T-helper 1 cell treated with Interleukin-12 subunit alpha and Interleukin-12 subunit beta and Interleukin-4 antibody, amounts not matched to agents 30 ng/mL and 1 ng/mL, for 36 hours (primary cell): ENCODE results near the gene GPRASP1. TPM values are rescaled to one million over a fixed set of nuclear protein-coding genes. Genes with fewer than 3 reads are reported as not detected.

Experiments used
- intact Hi-C: fragments of 100-400 bp; cut with micrococcal nuclease; formaldehyde crosslinking; loops from one replicate; pipeline ENCODE4 v1.15.1; 2024
- total RNA-seq: library from RNA; stranded (reverse); gene quantifications from 2 replicates; pipeline ENCODE4 v1.2.3, GENCODE V29; 2022

GPRASP1 gene
- total RNA-seq, 1 donor from 2014 or later, result 0.54 TPM

- intact Hi-C loops, result no loop called here
Measured at GRCh38 chrX:102694749-102695148, 43.5 kb downstream of the GPRASP1 start.

DNA sequence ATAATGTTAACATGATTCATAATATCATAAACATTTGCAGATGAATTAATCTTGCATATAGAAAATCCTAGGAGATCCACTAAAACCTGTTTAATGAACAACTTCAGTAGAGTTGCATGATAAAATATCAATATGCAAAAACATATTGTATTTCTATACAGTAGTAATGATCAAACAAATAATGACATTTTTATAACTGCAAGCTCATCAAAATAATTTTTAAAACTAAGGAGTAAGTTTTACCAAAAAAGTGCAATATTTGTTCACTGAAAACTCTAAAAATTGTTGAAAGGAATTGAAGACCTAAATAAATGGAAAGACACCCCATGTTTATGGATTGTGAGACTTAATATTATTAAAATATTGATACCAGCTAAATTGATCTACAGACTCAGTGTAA lies 45.0 kb downstream of the GPRASP1 start:
- intact Hi-C loops, result no loop called here

- intact Hi-C loops, result no loop called here
Measured at GRCh38 chrX:102697494-102697893, 46.2 kb downstream of the GPRASP1 start.

Other genes starting within 250 kb of the GPRASP1 start
- gene NXF2B, start 211.5 kb upstream of the GPRASP1 start, total RNA-seq, result not detected in 2 replicates
- not detected in 2 replicates for gene TCP11X2, start 179.7 kb upstream of the GPRASP1 start, total RNA-seq
- 0.54 TPM in 1 of 2 replicates, not detected in the other for gene TMSB15A, start 134.7 kb upstream of the GPRASP1 start, total RNA-seq
- gene ARMCX5, start 52.0 kb upstream of the GPRASP1 start, total RNA-seq, result 5.1 and 6.8 TPM in 2 replicates
- 0.12 and 0.37 TPM in 2 replicates for gene GPRASP2, start 61.0 kb downstream of the GPRASP1 start, total RNA-seq
- gene GPRASP3, start 69.3 kb downstream of the GPRASP1 start, total RNA-seq, result 0.93 and 2.1 TPM in 2 replicates